ENCODE data around the gene YEATS2. TPM values are rescaled to one million over a fixed set of nuclear protein-coding genes. Genes with fewer than 3 reads are reported as not detected.

Gene YEATS2
- total RNA-seq, 6 experiments from 2014 or later = 3.8 to 12.1 (median 7.3) TPM

DNA sequence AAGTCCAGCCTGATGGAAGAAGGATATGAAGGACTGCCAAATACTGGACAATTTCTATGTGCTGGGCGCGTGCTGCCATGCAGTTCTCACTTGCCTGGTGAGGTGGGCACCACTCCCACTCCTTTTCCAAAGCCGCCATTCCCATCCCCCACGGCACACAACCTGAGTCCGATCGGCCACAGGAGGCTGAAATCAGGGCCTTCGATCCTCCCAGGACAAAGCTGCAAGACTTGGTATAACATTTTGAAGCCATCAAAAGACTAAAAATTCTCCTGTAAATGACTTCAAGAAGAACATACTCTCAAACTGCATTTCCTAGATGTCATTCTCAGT lies 130.9 kb downstream of the YEATS2 start:
- TF ChIP-seq, protein P1, sequence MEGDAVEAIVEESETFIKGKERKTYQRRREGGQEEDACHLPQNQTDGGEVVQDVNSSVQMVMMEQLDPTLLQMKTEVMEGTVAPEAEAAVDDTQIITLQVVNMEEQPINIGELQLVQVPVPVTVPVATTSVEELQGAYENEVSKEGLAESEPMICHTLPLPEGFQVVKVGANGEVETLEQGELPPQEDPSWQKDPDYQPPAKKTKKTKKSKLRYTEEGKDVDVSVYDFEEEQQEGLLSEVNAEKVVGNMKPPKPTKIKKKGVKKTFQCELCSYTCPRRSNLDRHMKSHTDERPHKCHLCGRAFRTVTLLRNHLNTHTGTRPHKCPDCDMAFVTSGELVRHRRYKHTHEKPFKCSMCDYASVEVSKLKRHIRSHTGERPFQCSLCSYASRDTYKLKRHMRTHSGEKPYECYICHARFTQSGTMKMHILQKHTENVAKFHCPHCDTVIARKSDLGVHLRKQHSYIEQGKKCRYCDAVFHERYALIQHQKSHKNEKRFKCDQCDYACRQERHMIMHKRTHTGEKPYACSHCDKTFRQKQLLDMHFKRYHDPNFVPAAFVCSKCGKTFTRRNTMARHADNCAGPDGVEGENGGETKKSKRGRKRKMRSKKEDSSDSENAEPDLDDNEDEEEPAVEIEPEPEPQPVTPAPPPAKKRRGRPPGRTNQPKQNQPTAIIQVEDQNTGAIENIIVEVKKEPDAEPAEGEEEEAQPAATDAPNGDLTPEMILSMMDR (IDR thresholded peaks at IDR 0.05) = no peak
- TF ChIP-seq POLR2A (IDR thresholded peaks at IDR 0.05) = no peak
- ATAC-seq (no peak), DNase-seq (no peak)
- 95% methylated on average over 7 of the region's 7 CpGs for WGBS (ENCODE audit: insufficient coverage, low coverage, low lambda C conversion rate, missing lambda C conversion rate)
- Histone ChIP-seq H3K4me1 (peaks cover 0 to 16% (median 0%) of the 10 kb centered on the region in 4 donors), H3K9me3 (no peaks in the 10 kb centered on the region), H3K27ac (no peak overlapping the region), H3K4me3 (no peak overlapping the region), H3K36me3 (peaks cover 0 to 31% (median 4%) of the 10 kb centered on the region in 4 donors), H3K27me3 (no peaks in the 10 kb centered on the region)
- intact Hi-C loops (cut with DNase I) = no loop called here

DNA sequence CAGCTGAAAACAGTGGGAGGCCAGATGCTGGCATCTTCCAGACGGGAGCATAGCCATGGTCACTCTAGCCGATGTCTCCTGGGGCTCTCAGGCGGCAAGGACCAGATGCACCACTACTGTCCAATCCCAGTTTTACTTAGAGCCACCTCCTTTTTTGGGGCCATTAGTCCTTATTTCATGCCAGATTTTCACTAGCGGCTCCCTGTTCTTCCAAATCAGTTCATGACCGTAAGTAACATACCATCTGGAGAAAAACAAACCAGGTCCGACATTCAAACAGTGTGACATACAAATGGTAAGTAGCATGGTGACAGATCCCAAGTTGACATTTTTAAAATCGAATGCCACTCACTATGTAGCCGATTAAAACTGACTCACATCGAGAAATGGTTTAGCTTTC lies 131.9 kb downstream of the YEATS2 start:
- peaks cover 0 to 13% (median 0%) of the 10 kb centered on the region in 4 donors for H3K4me1 ChIP-seq
- no peak overlapping the region for H3K27ac ChIP-seq
- TF ChIP-seq, protein P1 (IDR thresholded peaks at IDR 0.05) = no peak
- no peak for TF ChIP-seq POLR2A (IDR thresholded peaks at IDR 0.05)
- no peak overlapping the region for H3K4me3 ChIP-seq
- no peaks in the 10 kb centered on the region for H3K9me3 ChIP-seq
- 98% methylated on average over 6 of the region's 9 CpGs for WGBS (ENCODE audit: insufficient coverage, low coverage, low lambda C conversion rate, missing lambda C conversion rate)
- H3K36me3 ChIP-seq = peaks cover 0 to 41% (median 6%) of the 10 kb centered on the region in 4 donors
- H3K27me3 ChIP-seq = no peaks in the 10 kb centered on the region
- intact Hi-C loops (cut with DNase I) = no loop called here
- ATAC-seq = no peak
- DNase-seq = no peak

DNA sequence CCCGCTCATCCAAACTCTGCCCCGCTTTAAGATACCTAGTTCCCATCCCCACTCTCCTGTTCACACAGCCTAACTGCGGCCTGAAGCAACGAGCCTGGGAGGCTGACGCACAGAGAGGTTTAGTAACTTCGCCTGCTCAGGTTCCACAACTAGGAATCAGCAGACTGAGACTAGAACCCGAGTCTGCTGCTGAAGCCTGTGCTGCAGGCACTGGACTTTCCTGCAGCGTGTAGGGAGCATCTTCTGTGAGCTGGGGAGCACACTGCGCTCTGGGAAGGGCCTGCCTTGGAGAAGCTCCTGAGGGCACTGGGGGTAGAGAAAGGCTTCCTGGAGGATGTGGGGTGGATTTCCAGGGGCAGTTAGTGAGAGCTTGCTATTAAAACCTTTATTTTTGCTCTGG lies 132.6 kb downstream of the YEATS2 start:
- intact Hi-C loops (cut with DNase I) = no loop called here
- no peak for TF ChIP-seq POLR2A (IDR thresholded peaks at IDR 0.05)
- TF ChIP-seq, protein P1 (IDR thresholded peaks at IDR 0.05) = no peak
- ATAC-seq (no peak), DNase-seq (no peak)
- H3K27me3 ChIP-seq = no peaks in the 10 kb centered on the region
- 91% methylated on average over 7 of the region's 9 CpGs for WGBS (ENCODE audit: insufficient coverage, low coverage, low lambda C conversion rate, missing lambda C conversion rate)
- no peak overlapping the region for H3K4me3 ChIP-seq
- peaks cover 0 to 41% (median 7%) of the 10 kb centered on the region in 4 donors for H3K36me3 ChIP-seq
- peaks cover 0 to 6% (median 0%) of the 10 kb centered on the region in 4 donors for H3K4me1 ChIP-seq
- H3K27ac ChIP-seq = no peak overlapping the region
- H3K9me3 ChIP-seq = no peaks in the 10 kb centered on the region

DNA sequence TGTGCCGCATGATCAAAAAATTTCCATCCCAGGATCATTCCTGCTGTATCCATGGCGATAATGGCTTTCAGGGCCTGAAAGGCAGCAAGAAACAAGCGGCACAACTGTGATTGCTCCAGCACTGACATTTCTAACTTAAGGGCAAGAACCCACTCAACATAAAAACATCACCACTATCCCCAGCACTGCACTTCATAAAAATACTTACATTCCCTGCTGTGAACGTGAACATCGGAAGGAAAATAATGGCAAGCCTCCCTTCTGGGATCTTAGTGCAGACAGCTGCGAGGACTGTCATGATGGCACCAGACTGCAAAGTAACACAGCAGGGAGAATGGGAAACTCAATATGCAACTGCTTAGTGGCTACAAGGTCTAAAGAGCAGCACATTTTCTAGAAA lies 135.9 kb downstream of the YEATS2 start:
- 95% methylated on average over 5 of the region's 6 CpGs for WGBS (ENCODE audit: insufficient coverage, low coverage, low lambda C conversion rate, missing lambda C conversion rate)
- Histone ChIP-seq H3K27ac (no peak overlapping the region), H3K4me1 (no peaks in the 10 kb centered on the region), H3K4me3 (no peak overlapping the region), H3K36me3 (peaks cover 0 to 46% (median 9%) of the 10 kb centered on the region in 4 donors), H3K27me3 (no peaks in the 10 kb centered on the region), H3K9me3 (no peaks in the 10 kb centered on the region)
- no peak for TF ChIP-seq POLR2A (IDR thresholded peaks at IDR 0.05)
- TF ChIP-seq, protein P1 (IDR thresholded peaks at IDR 0.05) = no peak
- ATAC-seq = no peak
- intact Hi-C loops (cut with DNase I) = no loop called here
- DNase-seq = no peak

DNA sequence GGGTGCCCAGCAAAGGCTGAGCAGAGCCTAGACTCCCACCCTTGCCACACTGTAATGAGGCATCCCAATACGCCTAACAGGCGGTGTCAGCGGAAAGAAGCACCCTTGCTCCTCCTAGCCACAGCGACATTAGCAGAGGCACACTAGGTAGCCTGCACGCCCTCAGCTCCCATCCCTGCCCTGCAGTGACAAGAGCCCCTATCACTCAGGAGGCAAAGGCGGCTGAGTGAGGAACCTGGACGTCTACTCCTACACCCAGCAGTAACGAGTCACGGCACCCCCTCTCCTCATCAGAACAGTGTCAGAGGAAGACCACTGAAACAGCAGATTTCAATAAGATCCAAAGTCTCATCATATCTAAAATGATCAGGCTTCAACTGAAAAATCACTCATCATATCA lies 139.8 kb downstream of the YEATS2 start:
- Histone ChIP-seq H3K36me3 (peaks cover 0 to 61% (median 24%) of the 10 kb centered on the region in 4 donors), H3K9me3 (no peaks in the 10 kb centered on the region), H3K27me3 (no peaks in the 10 kb centered on the region), H3K4me3 (no peak overlapping the region), H3K27ac (no peak overlapping the region), H3K4me1 (no peaks in the 10 kb centered on the region)
- intact Hi-C loops (cut with DNase I) = no loop called here
- DNase-seq (no peak), ATAC-seq (no peak)
- TF ChIP-seq POLR2A (IDR thresholded peaks at IDR 0.05) = no peak
- TF ChIP-seq, protein P1 (IDR thresholded peaks at IDR 0.05) = no peak
- WGBS (ENCODE audit: insufficient coverage, low coverage, low lambda C conversion rate, missing lambda C conversion rate) = 84% methylated on average over 5 of the region's 9 CpGs

Data from right lobe of liver (tissue), 6 donors.